NCI-H1694 (cell line): ENCODE results near the gene MRPL49.
"Not testable (repeated sequence)": the region's sequence is repeated elsewhere in the genome, so short reads cannot be mapped to it uniquely, and the experiment has no call there.

ENCODE experiments used
- DNase-seq: peaks from one replicate; lab custom pipeline; 2025; lab: John Stamatoyannopoulos, UW

Gene MRPL49

DNA sequence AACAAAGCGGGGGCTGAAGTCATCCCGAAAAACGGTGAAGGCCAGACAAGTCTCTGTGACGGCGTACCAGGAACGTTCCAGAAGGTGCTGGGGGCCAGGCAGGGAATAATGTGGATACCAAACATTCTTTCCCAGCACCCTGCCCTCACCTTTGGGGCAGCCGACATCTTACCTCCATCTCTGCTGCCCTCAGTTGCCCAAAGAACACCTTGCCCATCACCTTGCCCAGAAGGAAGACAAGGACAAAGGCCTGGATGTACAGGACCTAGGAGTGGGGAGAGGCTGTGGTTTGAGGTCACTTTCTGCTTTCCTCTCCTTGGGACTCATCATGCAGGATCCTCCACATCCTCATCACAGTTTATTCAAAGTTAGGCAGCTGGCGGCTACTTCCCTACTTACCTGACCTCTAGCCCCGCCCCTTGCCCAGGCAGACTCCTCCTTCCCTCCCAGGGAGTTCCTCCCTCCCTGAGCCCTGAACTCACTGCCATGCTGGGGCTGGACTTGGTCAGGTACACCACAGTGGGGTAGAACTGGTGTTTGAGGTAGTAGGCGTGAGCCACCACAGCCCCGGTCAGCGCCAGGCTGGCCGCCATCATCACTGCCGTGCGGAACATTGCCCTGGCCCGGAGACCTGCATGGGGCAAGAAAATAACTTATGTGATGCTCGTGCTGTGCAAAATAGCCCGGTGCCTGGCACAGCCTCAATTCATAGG, 11.0 kb downstream of the MRPL49 start:
- no peak for DNase-seq

- no peak for DNase-seq
These were observed 11.6 kb downstream of the MRPL49 start for GRCh38 chr11:65133724-65134123.

- DNase-seq = peak; percentile 58
These were observed 12.3 kb downstream of the MRPL49 start, which contains the start of gene SYVN1 for GRCh38 chr11:65134240-65134951. Gene SYVN1 (minus strand): TSS chr11:65134519. CDS start chr11:65133601, 918 bp downstream.

GRCh38 chr11:65134952-65135632, 13.0 kb downstream of the MRPL49 start:
- peak; percentile 90 for DNase-seq

DNA sequence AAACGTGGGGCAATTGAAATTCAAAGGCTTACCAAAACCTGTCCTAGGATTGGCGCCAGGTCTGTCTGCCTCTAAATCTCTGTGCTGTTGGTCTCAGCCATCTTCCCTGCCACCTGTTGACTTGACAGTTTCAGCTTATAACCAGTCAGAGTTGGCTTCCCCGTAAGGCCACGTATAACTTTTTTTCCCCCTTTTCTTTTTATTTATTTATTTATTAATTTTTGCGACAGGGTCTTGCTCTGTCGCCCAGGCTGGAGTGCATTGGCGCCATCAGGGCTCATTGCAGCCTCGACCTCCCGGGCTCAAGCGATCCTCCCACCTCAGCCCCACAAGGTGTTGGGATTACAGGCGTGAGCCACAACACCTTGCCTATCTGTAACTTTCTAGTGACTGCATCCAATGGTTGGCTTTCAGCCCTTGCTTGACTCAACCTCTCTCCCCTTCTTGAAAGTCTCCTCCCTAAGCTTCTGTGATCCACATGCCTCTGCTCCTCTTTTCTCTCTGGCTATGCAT, 13.6 kb downstream of the MRPL49 start:
- DNase-seq = no peak

DNA sequence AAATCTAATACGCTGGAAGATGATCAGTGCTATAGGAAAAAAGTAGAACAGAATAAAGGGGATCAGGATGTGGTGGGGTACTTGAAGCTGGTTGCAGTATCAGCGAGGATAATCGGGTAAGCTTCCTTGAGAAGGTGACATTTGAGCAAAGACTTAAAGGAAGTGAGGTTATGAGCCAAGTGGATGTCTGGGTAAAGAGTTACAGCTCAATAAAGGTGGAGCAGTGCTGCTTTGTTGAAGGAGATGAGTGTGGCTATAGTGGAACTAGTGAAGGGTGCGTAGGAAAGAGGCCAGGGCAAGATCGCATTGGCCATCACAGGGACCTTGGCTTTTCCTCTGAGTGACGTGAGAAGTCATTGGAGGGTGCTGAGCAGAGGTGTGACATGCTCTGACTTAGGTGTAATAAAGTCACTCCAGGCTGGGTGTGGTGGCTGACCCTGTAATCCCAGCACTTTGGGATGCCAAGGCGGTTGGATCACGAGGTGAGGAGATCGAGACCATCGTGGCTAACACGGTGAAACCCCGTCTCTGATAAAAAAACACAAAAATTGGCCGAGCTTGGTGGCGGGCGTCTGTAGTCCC, 14.5 kb downstream of the MRPL49 start:
- DNase-seq = no peak

GRCh38 chr11:65141896-65142494, 19.9 kb downstream of the MRPL49 start:
- DNase-seq = no peak

GRCh38 chr11:65147352-65148075, 25.4 kb downstream of the MRPL49 start:
- no peak for DNase-seq

- DNase-seq = no peak
These were observed 26.5 kb downstream of the MRPL49 start for GRCh38 chr11:65148657-65149056.

DNA sequence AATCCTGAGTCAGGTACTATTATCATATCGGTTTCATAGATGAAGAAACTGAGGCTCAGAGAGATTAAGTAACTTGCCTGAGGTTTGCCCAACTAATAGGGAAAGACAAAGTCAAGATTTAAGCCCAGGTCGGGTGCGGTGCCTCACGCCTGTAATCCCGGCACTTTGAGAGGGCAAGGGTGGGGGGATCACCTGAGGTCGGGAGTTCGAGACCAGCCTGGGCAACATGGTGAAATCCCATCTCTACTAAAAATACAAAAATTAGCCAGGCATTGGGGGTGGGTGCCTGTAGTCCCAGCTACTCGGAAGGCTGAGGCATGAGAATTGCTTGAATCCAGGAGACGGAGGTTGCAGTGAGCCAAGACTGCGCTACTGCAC, 28.0 kb downstream of the MRPL49 start:
- not testable (repeated sequence) for DNase-seq

DNA sequence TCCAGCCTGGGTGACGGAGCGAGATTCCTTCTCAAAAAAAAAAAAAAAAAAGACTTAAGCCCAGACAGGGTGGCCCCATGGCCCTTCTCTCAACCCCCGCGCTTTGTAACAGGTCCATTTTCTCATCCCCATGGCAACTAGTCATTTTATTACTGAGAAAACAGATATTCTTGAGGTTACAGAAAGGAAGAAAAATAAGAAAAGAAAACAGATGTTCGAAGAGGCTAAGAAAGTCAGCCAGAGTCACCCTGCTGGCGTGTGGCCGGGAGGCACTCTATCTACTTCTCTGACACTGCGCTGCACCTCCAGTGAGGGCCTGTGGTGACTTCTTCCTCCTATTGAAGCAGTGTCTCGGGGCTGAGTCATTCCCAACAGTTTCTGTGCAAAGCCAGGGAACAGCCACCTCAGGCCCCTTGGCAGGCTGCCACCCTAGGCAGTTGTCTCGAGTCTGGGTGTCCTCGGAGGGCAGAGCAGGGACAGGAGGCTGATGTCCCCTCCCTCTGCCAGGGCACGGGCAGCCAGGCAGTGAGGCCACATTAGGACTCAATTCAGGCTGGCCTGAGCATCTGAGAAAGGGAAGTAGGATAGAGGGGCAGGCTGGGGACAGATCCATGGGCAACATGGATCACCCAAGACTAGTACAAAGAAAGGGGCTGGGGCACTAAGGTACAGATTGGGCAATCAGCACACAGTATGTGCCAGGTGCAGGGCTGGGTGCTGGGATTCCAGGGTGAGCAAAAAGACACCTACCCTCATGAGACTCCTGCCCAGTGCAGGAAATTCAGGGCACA, 28.6 kb downstream of the MRPL49 start:
- DNase-seq = no peak

GRCh38 chr11:65151331-65151899, 29.3 kb downstream of the MRPL49 start:
- DNase-seq = no peak

DNA sequence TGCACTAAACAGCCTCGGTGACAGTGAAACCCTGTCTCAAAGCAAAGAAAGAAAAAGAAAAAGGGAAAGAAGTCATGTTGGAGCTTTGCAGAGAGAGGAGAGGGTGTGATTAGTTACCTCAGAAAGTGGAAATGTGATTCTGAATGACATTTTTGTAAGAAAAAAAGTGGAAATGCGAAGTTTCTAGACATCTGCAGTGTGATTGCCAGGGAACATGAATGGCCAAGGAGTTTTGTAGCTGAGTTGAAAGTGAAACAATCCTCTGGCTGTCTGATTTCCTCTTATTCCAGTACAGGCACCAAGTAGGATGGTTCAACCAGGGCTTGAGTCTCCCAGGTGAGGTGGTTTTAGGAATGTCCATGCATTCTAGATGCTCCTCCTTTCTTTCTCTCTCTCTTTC, 30.0 kb downstream of the MRPL49 start:
- DNase-seq = no peak

- DNase-seq = no peak
These were observed 34.1 kb downstream of the MRPL49 start for GRCh38 chr11:65156256-65156655.

- DNase-seq = no peak
These were observed 34.8 kb downstream of the MRPL49 start for GRCh38 chr11:65156926-65157325.

- DNase-seq = no peak
These were observed 35.2 kb downstream of the MRPL49 start for GRCh38 chr11:65157336-65157735.

- DNase-seq = no peak
These were observed 36.9 kb downstream of the MRPL49 start for GRCh38 chr11:65159012-65159411.

- no peak for DNase-seq
These were observed 38.5 kb downstream of the MRPL49 start for GRCh38 chr11:65160643-65161042.

GRCh38 chr11:65163684-65164083, 41.6 kb downstream of the MRPL49 start:
- no peak for DNase-seq
